CD4-positive, alpha-beta T cell treated with Interleukin-17A for 4 hours (primary cell): ENCODE data around the gene NAT14.
"Not testable (repeated sequence)": the region's sequence is repeated elsewhere in the genome, so short reads cannot be mapped to it uniquely, and the experiment has no call there.

Experiments used
- DNase-seq: peaks from one replicate; pipeline ENCODE4 v3.0.0-alpha.2; 2020; ENCODE audit warnings: mixed read lengths

Gene NAT14

DNA sequence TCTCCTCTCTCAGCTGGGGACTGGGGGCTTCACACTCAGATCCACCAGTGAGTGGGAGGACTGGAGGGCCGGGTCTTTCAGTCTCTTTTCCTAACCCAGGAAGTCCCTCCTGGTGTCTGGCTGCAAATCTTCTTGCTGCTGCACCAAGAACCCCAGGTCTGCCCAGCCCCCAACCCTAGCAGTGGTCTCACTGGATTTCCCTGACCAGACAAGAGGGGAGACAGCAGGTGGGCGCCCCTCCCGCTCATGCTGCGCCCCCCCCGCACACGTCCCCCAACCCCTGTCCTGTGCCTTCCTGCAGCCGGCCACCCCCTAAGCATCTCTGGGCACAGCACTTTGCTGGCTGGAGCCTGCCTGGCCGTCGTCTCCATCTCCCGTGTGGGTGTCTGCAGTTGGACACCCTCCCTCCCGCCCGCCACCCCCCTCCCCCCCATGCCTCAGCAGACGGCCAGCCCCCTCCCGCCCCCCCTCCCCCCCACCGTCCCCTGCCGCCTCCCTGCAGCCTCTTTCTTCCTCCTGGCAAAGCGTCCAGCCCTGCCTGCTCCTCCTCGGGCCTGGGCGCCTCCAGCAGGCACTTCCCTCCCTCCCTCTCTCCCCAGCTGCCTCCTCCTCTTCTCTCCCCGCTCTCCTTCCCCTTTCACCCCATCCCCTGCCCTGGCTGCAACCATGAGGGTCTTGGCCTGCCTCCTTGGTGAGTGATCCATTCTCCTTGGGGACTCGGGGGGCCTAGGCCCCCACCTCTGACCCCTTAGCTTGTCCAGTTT is 3.1 kb downstream of the NAT14 start, which contains the start of gene SSC5D:
Gene SSC5D (plus strand): TSS at position 513 of the 764 bp plus-strand sequence. CDS start 154 bp downstream, at position 667.
- DNase-seq = no peak

- DNase-seq = no peak
Measured at GRCh38 chr19:55488986-55489710, 4.2 kb downstream of the NAT14 start.

DNA sequence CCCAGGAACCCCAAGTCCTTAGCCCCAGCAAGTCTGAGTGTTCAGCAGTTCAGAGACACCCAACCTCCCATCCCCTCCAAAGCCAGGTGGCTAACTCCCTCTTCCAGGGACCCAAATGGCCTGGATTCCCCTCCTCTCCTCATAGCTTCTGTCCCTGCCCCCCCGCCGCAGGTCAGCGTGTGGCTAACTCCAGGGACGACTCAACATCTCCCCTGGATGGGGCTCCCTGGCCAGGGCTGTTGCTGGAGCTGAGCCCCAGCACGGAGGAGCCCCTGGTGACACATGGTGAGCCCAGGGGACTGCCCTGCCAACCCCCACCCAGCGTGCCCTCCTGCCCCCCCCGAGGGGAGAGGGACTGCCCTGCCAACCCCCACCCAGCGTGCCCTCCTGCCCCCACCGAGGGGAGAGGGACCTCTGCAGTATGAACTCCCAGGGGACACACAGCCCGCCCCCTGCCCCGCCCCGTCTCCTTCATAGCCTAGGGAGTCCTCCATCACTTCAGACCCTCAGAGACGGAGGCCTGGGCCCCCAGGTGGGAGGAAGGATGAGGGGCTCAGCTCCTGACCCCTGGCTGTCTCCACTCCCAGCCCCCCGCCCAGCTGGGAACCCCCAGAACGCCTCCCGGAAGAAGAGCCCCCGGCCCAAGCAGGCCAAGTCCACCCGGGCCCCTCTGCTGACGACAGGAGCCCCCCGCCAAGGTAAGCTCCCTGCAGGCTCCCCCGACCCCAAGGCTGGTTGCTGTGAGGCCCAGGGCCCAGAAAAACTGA is 4.9 kb downstream of the NAT14 start:
- DNase-seq = no peak

DNA sequence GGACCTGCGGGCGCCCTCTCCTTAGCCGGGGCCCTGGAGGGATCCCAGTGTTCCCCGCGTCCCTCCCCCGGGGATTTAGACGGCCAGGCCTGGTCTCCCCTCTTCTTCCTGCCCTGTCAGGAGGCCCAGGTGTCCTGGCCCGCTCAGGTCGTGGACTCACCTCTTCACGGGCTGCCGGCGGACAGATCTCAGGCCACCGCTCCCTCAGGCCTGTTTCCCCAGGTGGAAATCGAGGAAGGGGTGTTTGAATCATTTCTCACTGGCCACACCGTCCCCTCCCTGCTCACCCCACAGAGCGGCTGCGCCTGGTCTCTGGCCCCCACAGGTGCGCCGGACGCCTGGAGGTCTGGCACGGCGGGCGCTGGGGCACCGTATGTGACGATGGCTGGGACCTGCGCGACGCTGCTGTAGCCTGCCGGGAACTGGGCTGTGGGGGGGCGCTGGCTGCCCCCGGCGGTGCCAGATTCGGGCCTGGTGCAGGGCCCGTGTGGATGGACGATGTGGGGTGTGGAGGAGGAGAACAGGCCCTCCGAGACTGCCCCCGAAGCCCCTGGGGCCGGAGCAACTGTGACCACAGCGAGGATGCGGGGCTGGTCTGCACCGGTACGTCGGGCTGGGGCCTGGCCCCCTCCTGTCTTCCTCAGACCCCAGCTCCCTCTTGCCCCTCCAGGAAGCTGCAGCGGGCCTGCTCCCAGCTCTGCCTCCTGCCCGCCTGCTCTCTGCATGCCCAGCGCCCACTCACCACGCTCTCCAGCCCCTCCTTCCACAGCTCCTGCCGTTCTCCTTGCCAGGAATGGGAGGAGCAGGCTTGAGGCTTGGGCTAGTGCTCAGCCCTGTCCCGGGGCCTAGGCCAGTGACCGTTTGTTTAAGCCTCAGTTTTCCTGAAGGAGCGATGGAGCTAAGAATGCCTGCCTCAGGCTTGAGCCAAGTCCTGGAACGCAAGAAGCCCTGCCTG is 5.8 kb downstream of the NAT14 start:
- DNase-seq = no peak

GRCh38 chr19:55491546-55492360 is 6.8 kb downstream of the NAT14 start:
- DNase-seq = no peak

DNA sequence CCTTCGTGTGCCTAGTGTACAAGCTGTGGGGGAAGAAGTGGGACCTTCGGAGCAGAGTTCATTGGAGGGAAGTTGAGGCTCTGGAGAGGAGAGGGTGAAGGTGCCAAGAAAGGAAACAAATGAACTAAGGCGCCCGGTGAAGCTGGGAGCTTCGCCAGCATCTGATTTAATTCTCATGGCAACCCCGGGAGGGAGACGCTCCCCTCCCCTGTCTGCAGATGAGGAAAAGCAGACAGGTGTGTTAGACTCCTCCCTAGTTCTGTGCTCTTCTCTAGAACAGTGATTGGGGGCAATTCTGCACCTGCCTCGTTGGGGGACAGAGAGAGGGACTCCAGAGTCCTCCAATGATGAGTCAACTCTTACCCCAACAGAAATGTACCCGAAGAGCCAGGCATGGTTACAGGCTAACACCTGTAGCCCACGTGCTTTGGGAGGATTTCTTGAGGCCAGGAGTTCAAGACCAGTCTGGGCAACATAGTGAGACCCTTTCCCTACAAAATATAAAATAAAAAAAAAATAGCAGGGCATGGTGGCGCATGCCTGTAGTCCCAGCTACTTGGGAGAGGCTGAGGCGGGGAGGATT is 7.5 kb downstream of the NAT14 start:
- DNase-seq = no peak

DNA sequence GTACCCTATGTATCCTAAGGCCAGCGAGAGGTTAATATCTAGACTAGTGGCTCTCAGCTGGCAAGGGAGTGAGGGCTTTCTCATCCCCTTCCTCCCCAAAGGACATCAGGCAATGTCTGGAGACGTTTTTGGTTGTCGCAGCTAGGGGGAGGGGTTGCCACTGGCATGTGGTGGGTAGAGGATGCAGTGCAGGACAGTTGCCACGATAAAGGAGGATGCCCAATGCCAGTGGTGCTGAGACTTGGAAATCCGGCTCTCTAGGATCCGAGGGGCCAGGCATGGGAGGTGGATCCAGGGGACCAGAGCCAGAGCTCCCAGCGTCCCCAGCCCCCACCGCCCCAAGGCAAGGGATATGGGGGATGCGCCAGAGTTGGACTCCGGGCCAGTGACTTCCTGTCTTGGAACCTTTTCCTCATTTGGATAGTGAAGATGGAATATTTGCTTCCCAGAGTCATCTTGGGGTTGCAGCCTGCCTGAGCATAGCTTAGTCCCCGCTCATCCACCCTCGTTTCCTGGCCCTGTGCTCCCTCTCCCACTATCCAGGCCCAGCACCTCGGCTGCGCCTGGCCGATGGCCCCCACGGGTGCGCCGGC is 8.2 kb downstream of the NAT14 start:
- DNase-seq = no peak

DNA sequence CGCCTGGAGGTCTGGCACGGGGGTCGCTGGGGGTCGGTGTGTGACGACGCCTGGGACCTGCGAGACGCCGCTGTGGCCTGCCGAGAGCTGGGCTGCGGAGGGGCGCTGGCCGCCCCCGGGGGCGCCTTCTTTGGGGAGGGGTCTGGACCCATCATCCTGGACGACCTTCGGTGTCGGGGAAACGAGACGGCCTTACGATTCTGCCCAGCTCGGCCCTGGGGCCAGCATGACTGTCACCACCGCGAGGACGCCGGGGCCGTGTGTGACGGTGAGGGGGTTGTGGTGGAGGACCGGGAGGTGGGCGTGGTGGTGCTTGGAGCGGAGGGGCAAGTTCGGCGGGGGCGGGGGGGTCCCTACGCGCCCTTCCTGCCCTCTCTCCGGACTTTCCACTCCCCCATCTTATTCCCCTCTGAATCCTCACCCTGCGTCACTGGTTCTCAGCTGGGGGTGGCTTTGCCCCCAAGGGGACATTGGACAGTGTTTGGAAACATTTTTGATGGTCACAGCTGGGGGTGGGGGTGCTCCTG is 8.7 kb downstream of the NAT14 start:
- no peak for DNase-seq

GRCh38 chr19:55494172-55494761 is 9.3 kb downstream of the NAT14 start:
- no peak for DNase-seq

- DNase-seq = no peak
Measured at GRCh38 chr19:55495646-55496349, 10.8 kb downstream of the NAT14 start.

GRCh38 chr19:55496820-55497219 is 11.8 kb downstream of the NAT14 start:
- DNase-seq = not testable (repeated sequence)

DNA sequence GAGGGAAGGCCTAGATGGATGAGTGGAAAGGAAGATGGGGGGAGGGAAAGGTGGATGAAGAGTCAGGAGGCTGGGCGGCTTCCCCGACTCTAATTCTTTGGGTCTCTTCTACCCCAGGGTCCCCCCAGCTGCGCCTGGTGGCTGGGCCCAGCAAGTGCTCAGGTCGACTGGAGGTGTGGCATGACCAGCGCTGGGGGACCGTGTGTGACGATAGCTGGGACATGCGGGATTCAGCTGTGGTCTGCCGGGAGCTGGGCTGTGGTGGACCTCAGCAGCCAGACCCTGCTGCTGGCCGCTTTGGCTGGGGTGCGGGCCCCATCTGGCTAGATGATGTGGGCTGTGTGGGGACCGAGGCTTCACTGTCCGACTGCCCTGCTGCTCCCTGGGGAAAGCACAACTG is 12.8 kb downstream of the NAT14 start:
- no peak for DNase-seq

DNA sequence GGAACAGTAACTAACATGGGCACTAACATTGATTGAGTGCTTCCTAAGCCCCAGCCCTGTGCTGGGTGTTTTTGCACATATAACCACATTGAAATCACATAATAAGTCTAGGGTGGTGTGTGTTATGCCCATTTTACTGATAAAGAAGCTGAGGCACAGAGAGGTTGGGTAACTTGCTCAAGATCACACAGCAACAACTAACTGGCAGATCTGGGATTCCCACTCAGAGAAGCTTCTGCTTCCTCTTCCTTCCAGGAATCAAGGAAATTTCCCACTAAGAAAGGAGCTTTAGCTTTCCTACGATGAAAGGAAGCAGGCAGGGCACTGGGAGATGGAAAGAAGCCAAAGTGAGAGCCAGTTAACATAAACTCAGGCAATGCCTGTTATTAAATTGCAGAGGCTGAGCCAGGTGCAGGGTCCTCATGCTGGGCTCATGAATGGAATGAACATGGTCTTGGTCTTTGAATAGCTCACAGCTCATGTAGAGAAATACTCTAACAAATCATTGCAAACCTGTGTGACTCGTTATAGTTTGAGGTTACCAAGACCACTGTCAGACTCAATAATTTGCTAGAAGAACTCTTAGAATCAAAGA is 13.4 kb downstream of the NAT14 start:
- DNase-seq = no peak

DNA sequence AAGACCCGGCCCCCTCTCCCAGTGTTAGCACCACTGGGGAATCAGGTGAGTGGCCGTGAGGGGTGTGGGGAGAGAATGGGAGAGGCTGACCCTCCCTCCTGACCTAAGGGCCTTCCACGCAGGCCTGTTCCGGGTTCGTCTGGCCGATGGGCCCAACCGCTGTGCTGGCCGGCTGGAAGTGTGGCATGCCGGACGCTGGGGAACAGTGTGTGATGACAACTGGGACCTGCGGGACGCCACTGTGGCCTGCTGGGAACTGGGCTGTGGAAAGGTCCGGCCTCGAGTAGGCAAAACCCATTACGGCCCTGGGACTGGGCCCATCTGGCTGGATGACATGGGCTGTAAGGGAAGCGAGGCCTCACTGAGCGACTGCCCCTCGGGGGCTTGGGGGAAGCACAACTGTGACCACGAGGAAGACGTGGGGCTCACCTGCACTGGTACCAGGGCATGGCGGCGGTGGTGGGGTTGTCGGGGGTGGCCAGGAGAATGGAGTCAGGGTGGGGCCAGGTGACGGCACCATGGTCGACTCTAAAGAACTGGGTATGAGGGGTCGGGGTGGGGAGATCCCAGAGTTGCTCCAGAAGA is 15.5 kb downstream of the NAT14 start:
- DNase-seq = no peak

DNA sequence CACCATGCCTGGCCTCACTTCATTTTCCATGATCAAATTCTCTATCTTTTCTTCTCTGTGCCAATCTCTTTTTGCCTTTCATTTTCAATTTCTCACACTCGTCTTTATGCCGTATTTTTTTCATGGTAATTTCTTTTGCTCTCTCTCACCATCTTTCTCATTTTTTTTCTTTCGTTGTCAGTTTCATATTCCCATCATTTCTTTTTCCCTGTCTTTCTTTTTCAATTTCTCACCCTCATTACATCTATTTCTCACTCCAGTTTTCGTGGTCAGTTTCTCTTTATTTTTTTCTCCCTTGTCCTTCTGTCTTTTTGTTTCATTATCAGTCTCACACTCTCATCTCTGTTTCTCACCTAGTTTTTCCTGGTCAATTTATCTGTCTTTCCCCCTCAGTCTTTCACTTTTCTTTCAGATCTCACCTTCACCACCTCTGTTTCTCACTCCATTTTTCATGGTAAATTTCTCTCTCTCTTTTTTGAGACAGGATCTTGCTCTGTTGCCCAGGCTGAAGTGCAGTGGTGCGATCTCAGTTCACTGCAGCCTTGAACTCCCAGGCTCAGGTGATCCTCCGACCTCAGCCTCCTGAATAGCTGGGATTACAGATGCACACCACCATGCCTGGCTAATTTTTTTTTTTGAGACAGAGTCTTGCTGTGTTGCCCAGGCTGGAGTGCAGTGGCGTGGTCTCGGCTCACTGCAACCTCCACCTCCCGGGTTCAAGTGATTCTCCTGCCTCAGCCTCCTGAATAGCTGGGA is 17.4 kb downstream of the NAT14 start:
- no peak for DNase-seq

DNA sequence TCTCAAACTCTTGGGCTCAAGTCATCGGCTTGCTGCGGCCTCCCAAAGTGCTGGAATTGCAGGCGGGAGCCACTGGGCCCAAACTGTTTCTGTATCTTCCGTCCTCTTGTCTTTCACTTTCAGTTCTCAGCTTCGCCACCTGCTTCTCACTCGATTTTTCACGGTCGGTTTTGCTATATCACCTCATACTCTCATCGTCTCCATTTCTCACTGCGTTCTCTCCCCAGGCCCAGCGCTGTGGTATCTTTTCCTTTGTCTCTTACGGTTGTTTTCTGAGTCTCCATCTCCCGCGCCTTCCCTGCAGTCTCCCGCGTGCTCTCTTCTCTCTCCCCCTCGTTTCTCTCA is 18.1 kb downstream of the NAT14 start:
- DNase-seq = no peak

GRCh38 chr19:55503502-55504251 is 18.7 kb downstream of the NAT14 start:
- DNase-seq = peak; percentile 95
